Vagina (tissue), 2 donors: ENCODE measurements around the gene STEAP4.

Source experiments
- POLR2A ChIP-seq, 2 donors: fragments of 450-650 bp; IDR thresholded peaks; one replicate each; pipeline ENCODE4 v1.6.1; 2017; ENCODE audit warnings: antibody characterized with exemption in 2 of 2, mild to moderate bottlenecking in 2 of 2, moderate library complexity in 2 of 2
- POLR2AphosphoS5 ChIP-seq, 2 donors: sonication (generic); formaldehyde crosslinking; IDR thresholded peaks; one replicate each; pipeline ENCODE4 v1.9.0; 2017; ENCODE audit warnings: antibody characterized with exemption in 2 of 2, mild to moderate bottlenecking in 2 of 2, low read depth in 1 of 2; ENCODE audit not compliant: insufficient read depth in 1 of 2
- TF ChIP-seq, protein P1 (sequence below), 3 experiments: fragments of 450-650 bp in 2 of 3; fragments of 200-600 bp in 1 of 3; sonication (generic) in 1 of 3; IDR thresholded peaks; one replicate each; pipeline ENCODE4 v1.5.1; 2017 to 2019; ENCODE audit warnings: antibody characterized with exemption in 3 of 3, mild to moderate bottlenecking in 2 of 3, moderate library complexity in 2 of 3

DNA sequence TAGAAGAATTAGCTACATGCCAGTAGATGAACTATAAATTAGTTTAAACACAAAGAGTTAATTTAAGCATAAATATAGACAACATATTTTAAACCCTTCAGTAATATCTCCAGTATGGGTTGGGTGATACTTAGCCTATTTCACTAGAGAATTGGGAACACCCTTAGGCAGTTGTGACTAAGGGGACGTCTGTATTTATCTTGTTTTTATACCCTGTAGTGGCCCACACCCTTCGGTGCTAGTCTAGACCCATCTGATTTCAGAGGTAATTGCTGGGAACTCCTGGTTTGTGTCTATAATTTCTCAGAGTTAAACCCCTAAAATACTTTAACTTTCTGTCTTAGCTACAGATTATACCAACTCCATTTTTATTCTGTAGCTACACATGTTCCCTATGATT lies 11.5 kb upstream of the STEAP4 start:
- TF ChIP-seq POLR2AphosphoS5 (IDR thresholded peaks at IDR 0.05; ENCODE audit: insufficient read depth in 1 of 2, low read depth in 1 of 2) = no peak
- TF ChIP-seq, protein P1, sequence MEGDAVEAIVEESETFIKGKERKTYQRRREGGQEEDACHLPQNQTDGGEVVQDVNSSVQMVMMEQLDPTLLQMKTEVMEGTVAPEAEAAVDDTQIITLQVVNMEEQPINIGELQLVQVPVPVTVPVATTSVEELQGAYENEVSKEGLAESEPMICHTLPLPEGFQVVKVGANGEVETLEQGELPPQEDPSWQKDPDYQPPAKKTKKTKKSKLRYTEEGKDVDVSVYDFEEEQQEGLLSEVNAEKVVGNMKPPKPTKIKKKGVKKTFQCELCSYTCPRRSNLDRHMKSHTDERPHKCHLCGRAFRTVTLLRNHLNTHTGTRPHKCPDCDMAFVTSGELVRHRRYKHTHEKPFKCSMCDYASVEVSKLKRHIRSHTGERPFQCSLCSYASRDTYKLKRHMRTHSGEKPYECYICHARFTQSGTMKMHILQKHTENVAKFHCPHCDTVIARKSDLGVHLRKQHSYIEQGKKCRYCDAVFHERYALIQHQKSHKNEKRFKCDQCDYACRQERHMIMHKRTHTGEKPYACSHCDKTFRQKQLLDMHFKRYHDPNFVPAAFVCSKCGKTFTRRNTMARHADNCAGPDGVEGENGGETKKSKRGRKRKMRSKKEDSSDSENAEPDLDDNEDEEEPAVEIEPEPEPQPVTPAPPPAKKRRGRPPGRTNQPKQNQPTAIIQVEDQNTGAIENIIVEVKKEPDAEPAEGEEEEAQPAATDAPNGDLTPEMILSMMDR (IDR thresholded peaks at IDR 0.05) = no peak
- no peak for TF ChIP-seq POLR2A (IDR thresholded peaks at IDR 0.05)
